Panc1 (cell line): Measurements from ENCODE around the gene GP2. TPM values are rescaled to one million over a fixed set of nuclear protein-coding genes. Genes with fewer than 3 reads are reported as not detected.

Experiments
- ATAC-seq: fragments of 200-7000 bp; cut with Tn5 transposase; 2 replicates; pipeline ENCODE4 v1.9.1; 2020; ENCODE audit warnings: mild to moderate bottlenecking, moderate library complexity
- BruUV-seq: library from RNA; stranded (reverse); fragments of 400-500 nt; replicated peaks from 2 replicates; lab custom pipeline; 2021; lab: Mats Ljungman, UMichigan
- CTCF ChIA-PET: fragments of 300-600 bp; sonication (Branson Sonifier 250); formaldehyde crosslinking; loops from one replicate; lab custom pipeline; 2022; ENCODE audit warnings: antibody characterized with exemption; lab: Charles Lee
- POLR2A ChIA-PET: fragments of 300-600 bp; sonication (Branson Sonifier 250); formaldehyde crosslinking; loops from one replicate; lab custom pipeline; 2022; ENCODE audit warnings: antibody characterized with exemption; lab: Charles Lee
- DNase-seq: peaks from one replicate; pipeline ENCODE4 v3.0.0-alpha.2; 2010; ENCODE audit warnings: low read depth, low spot score
- H3K27ac ChIP-seq: 2 replicates; pipeline ENCODE4 v1.5.1; 2011; ENCODE audit warnings: mild to moderate bottlenecking, low read length, inconsistent platforms
- H3K27me3 ChIP-seq: fragments of 200-500 bp; sonication (Bioruptor generic); 2 replicates; pipeline ENCODE4 v1.6.0; 2014; ENCODE audit warnings: low read length, inconsistent platforms; ENCODE audit not compliant: control insufficient read depth, insufficient read depth
- H3K36me3 ChIP-seq: fragments of 200-500 bp; sonication (Bioruptor generic); 2 replicates; pipeline ENCODE4 v1.5.1; 2014; ENCODE audit warnings: inconsistent platforms, mild to moderate bottlenecking, low read length, moderate library complexity; ENCODE audit not compliant: control insufficient read depth, insufficient read depth
- H3K4me1 ChIP-seq: 2 replicates; pipeline ENCODE4 v1.5.1; 2011; ENCODE audit warnings: inconsistent platforms, mild to moderate bottlenecking, low read length, moderate library complexity; ENCODE audit not compliant: control insufficient read depth, insufficient read depth
- H3K4me3 ChIP-seq, 2 experiments: 2 replicates each; pipeline ENCODE4 v1.5.1; 2011 to 2012; ENCODE audit warnings: low read depth in 2 of 2, low read length in 2 of 2, mild to moderate bottlenecking in 2 of 2, inconsistent platforms in 1 of 2, moderate library complexity in 1 of 2
- H3K9me3 ChIP-seq: fragments of 200-500 bp; sonication (Bioruptor generic); 2 replicates; pipeline ENCODE4 v1.5.1; 2014; ENCODE audit warnings: low read depth, mild to moderate bottlenecking, inconsistent platforms, low read length, moderate library complexity; ENCODE audit not compliant: control insufficient read depth, insufficient read depth
- CTCF ChIP-seq: fragments of 450-650 bp; IDR thresholded peaks from 2 replicates; pipeline ENCODE4 v1.5.1; 2017; ENCODE audit warnings: mild to moderate bottlenecking
- POLR2AphosphoS5 ChIP-seq: IDR thresholded peaks from 2 replicates; pipeline ENCODE4 v1.6.1; 2012; ENCODE audit warnings: mild to moderate bottlenecking, low read depth, low read length, moderate library complexity
- REST ChIP-seq, 2 experiments: IDR thresholded peaks; 2 replicates each; pipeline ENCODE4 v1.6.1; 2011 to 2012; ENCODE audit warnings: low read depth in 2 of 2, control low read depth in 1 of 2, low read length in 1 of 2, mild to moderate bottlenecking in 1 of 2, moderate library complexity in 1 of 2; ENCODE audit not compliant: insufficient read depth in 1 of 2
- SIN3A ChIP-seq: IDR thresholded peaks from 2 replicates; pipeline ENCODE4 v1.6.1; 2012; ENCODE audit warnings: low read depth, mild to moderate bottlenecking, low read length, moderate library complexity, borderline replicate concordance; ENCODE audit not compliant: insufficient read depth
- TCF7L2 ChIP-seq: IDR thresholded peaks from 2 replicates; pipeline ENCODE4 v1.6.1; 2011; ENCODE audit warnings: mild to moderate bottlenecking, low read depth, low read length, inconsistent platforms
- in situ Hi-C: cut with HindIII; loops from 2 replicates; pipeline ENCODE4 v1.10.0; 2016; ENCODE audit warnings: low sequenced_read_pairs, low pct_unique_long_range_greater_than_20kb
- intact Hi-C: fragments of 100-400 bp; cut with micrococcal nuclease; formaldehyde crosslinking; loops from one replicate; pipeline ENCODE4 v1.10.0; 2022; ENCODE audit not compliant: unreplicated experiment
- total RNA-seq: library from RNA; stranded (reverse); gene quantifications from one replicate; pipeline ENCODE4 v1.2.1, GENCODE V29; 2021; ENCODE audit not compliant: unreplicated experiment

GP2 gene
- total RNA-seq, 1 experiment from 2014 or later: 5.8 TPM

- no peaks in the 10 kb centered on the region for H3K36me3 ChIP-seq
- peaks cover 12% of the 10 kb centered on the region for H3K27me3 ChIP-seq
- intact Hi-C loops (no loop called here), in situ Hi-C loops (no loop called here)
- ChIA-PET POLR2A (no interaction called here), CTCF (no interaction called here)
- no peak overlapping the region for H3K27ac ChIP-seq
- no peaks in the 10 kb centered on the region for H3K4me1 ChIP-seq
- TF ChIP-seq SIN3A: no peak
- no peak for TF ChIP-seq POLR2AphosphoS5
- no peak for DNase-seq
- H3K9me3 ChIP-seq: no peaks in the 10 kb centered on the region
- no peak for ATAC-seq
- H3K4me3 ChIP-seq: no peak overlapping the region
- no TSS peak for BruUV-seq
Measured at GRCh38 chr16:20320178-20320577, 7.1 kb downstream of the GP2 start.

- Histone ChIP-seq H3K9me3 (no peaks in the 10 kb centered on the region), H3K4me3 (no peak overlapping the region), H3K27me3 (peaks cover 12% of the 10 kb centered on the region), H3K27ac (no peak overlapping the region), H3K4me1 (no peaks in the 10 kb centered on the region), H3K36me3 (no peaks in the 10 kb centered on the region)
- TF ChIP-seq SIN3A (no peak), CTCF (no peak), POLR2AphosphoS5 (no peak), REST (IDR thresholded peaks at IDR 0.05; ENCODE audit: insufficient read depth in 1 of 2, low read depth in 2 of 2, low read length in 1 of 2) (no peak), TCF7L2 (no peak)
- ATAC-seq: no peak
- in situ Hi-C loops (no loop called here), intact Hi-C loops (no loop called here)
- POLR2A ChIA-PET: no interaction called here
- no TSS peak for BruUV-seq
- no peak for DNase-seq
- CTCF ChIA-PET: no interaction called here
Measured at GRCh38 chr16:20319406-20319805, 7.9 kb downstream of the GP2 start.

GRCh38 chr16:20318437-20318836 lies 8.9 kb downstream of the GP2 start:
- Histone ChIP-seq H3K36me3 (no peaks in the 10 kb centered on the region), H3K9me3 (no peaks in the 10 kb centered on the region), H3K27me3 (peaks cover 12% of the 10 kb centered on the region), H3K4me1 (no peaks in the 10 kb centered on the region), H3K4me3 (no peak overlapping the region), H3K27ac (no peak overlapping the region)
- ATAC-seq (no peak), DNase-seq (no peak)
- ChIA-PET POLR2A (no interaction called here), CTCF (no interaction called here)
- TF ChIP-seq REST (IDR thresholded peaks at IDR 0.05; ENCODE audit: insufficient read depth in 1 of 2, low read depth in 2 of 2, low read length in 1 of 2): no peak
- no peak for TF ChIP-seq SIN3A
- TF ChIP-seq CTCF: no peak
- no peak for TF ChIP-seq POLR2AphosphoS5
- no peak for TF ChIP-seq TCF7L2
- no TSS peak for BruUV-seq
- intact Hi-C loops: no loop called here
- in situ Hi-C loops: no loop called here
